A549 (cell line): ENCODE data around the gene SLC11A1. TPM values are rescaled to one million over a fixed set of nuclear protein-coding genes. Genes with fewer than 3 reads are reported as not detected.

Experiments used
- ATAC-seq, 2 experiments: fragments of 200-7000 bp in 1 of 2; fragments of >200 bp in 1 of 2; cut with Nextera tagmentation in 1 of 2; cut with Tn5 transposase in 1 of 2; 3 replicates each; pipeline versions ENCODE4 v1.8.0 to v1.9.1; 2018 to 2020; ENCODE audit warnings: mild to moderate bottlenecking in 1 of 2, moderate library complexity in 1 of 2
- CTCF ChIA-PET: fragments of 300-600 bp; sonication (Branson Sonifier 250); formaldehyde crosslinking; extraction: SDS; loops from one replicate; lab custom pipeline; 2021; ENCODE audit warnings: antibody characterized with exemption, inconsistent platforms; lab: Yijun Ruan, JAX
- POLR2A ChIA-PET: fragments of 350-600 bp; formaldehyde crosslinking; extraction: SDS; loops from one replicate; lab custom pipeline; 2021; ENCODE audit warnings: antibody characterized with exemption, inconsistent platforms; lab: Yijun Ruan, JAX
- DNase-seq, 2 experiments: peaks; one replicate each; pipeline versions ENCODE4 v3.0.0 to v3.0.0-alpha.2; 2011 to 2016; ENCODE audit warnings: low read depth in 1 of 2, low spot score in 1 of 2
- FAIRE-seq: peaks from 2 replicates; lab custom pipeline; 2011; peaks lifted over from hg19 to GRCh38; lab: Jason Lieb, UNC
- H3K27ac ChIP-seq, 2 experiments: fragments of >200 bp; sonication (Bioruptor Twin); formaldehyde crosslinking; 3 replicates each; pipeline ENCODE4 v1.5.1; 2016 to 2017
- H3K4me1 ChIP-seq: fragments of >200 bp; sonication (Bioruptor Twin); formaldehyde crosslinking; 3 replicates; pipeline ENCODE4 v1.6.1; 2016
- H3K4me2 ChIP-seq: fragments of >200 bp; sonication (Bioruptor Twin); formaldehyde crosslinking; 3 replicates; pipeline ENCODE4 v1.6.1; 2016
- H3K4me3 ChIP-seq: fragments of >200 bp; sonication (Bioruptor Twin); formaldehyde crosslinking; 3 replicates; pipeline ENCODE4 v1.5.1; 2016
- H3K9me3 ChIP-seq: fragments of >200 bp; sonication (Bioruptor Twin); formaldehyde crosslinking; 3 replicates; pipeline ENCODE4 v1.6.1; 2016
- BHLHE40 ChIP-seq: IDR thresholded peaks from 2 replicates; pipeline ENCODE4 v1.6.1; 2012; ENCODE audit warnings: low read depth, low read length, inconsistent platforms
- FOSL2 ChIP-seq, 2 experiments: fragments of 450-650 bp in 1 of 2; fragments of >200 bp in 1 of 2; sonication (Bioruptor Twin) in 1 of 2; formaldehyde crosslinking; IDR thresholded peaks; 2 replicates each; pipeline versions ENCODE4 v1.5.0 to v1.6.1; 2016 to 2020; ENCODE audit warnings: mild to moderate bottlenecking in 1 of 2, moderate library complexity in 1 of 2
- HOXB13 ChIP-seq: fragments of 250-450 bp; sonication (Bioruptor Pico); IDR thresholded peaks from 2 replicates; pipeline ENCODE4 v1.5.0; 2020; ENCODE audit warnings: low read depth, mild to moderate bottlenecking, moderate library complexity
- MAZ ChIP-seq: fragments of 150-350 bp; IDR thresholded peaks from 2 replicates; pipeline ENCODE4 v1.6.1; 2014; ENCODE audit warnings: antibody characterized with exemption, low read depth, low read length, borderline replicate concordance
- PBX3 ChIP-seq: IDR thresholded peaks from 2 replicates; pipeline ENCODE4 v1.6.1; 2012
- POLR2A ChIP-seq: IDR thresholded peaks from 2 replicates; pipeline ENCODE4 v1.6.1; 2012; ENCODE audit warnings: mild to moderate bottlenecking, low read length
- RARB ChIP-seq: fragments of 250-450 bp; sonication (Bioruptor Pico); IDR thresholded peaks from 2 replicates; pipeline ENCODE4 v1.8.0; 2021; ENCODE audit warnings: mild to moderate bottlenecking, moderate library complexity
- RCOR1 ChIP-seq: fragments of 150-350 bp; IDR thresholded peaks from 2 replicates; pipeline ENCODE4 v1.6.1; 2014; ENCODE audit warnings: antibody characterized with exemption, low read length, low read depth
- REST ChIP-seq: fragments of 200-600 bp; sonication (generic); IDR thresholded peaks from 2 replicates; pipeline ENCODE4 v1.6.1; 2016; ENCODE audit warnings: antibody characterized with exemption, mild to moderate bottlenecking, moderate library complexity
- USF2 ChIP-seq: fragments of 450-650 bp; IDR thresholded peaks from 2 replicates; pipeline ENCODE4 v1.6.1; 2014; ENCODE audit warnings: antibody characterized with exemption
- ZNF302 ChIP-seq: fragments of 250-450 bp; sonication (Bioruptor Pico); IDR thresholded peaks from 2 replicates; pipeline ENCODE4 v1.9.0; 2021; ENCODE audit warnings: inconsistent platforms, mild to moderate bottlenecking, moderate library complexity
- WGBS: methylation state at CpG from one replicate; pipeline ENCODE4 v1.1.6; 2017; ENCODE audit errors: missing lambda C conversion rate; 5-methylcytosine and 5-hydroxymethylcytosine counted together
- polyA plus RNA-seq, 4 experiments: library from polyadenylated mRNA; depleted of rRNA in 3 of 4; stranded (reverse); fragments of >200 nt; fragmentation: RNase III in 1 of 4; extraction: RNeasy Plus Mini Kit Qiagen cat#74134 plus additional on column Dnase treatment in 1 of 4; gene quantifications; 2 replicates in 3 of 4; 3 replicates in 1 of 4; pipeline ENCODE4 v1.2.3, GENCODE V29; 2011 to 2017

The SLC11A1 gene
- polyA plus RNA-seq, 2 of the 4 experiments (the other 2 are of a cell fraction), result 0.18 to 0.52 TPM

- no peak for TF ChIP-seq REST
- no peak for TF ChIP-seq MAZ
- TF ChIP-seq USF2, result no peak
- TF ChIP-seq RARB (CRISPR knock-in tag), result no peak
- TF ChIP-seq FOSL2 (IDR thresholded peaks at IDR 0.05), result no peak
- no peak for TF ChIP-seq FOSL2 (CRISPR knock-in tag; IDR thresholded peaks at IDR 0.05)
- TF ChIP-seq, all 56 proteins: peak for 0
These were observed 27.1 kb upstream of the SLC11A1 start (continued) for GRCh38 chr2:218354850-218355443.

- 59% methylated on average over 17 of the region's 17 CpGs for WGBS
- Histone ChIP-seq H3K4me1 (peaks cover 10% of the 10 kb centered on the region), H3K4me3 (no peak overlapping the region), H3K27ac (peak overlapping the region; percentile 59 to 76; a peak in 5 of 6 replicates), H3K4me2 (peak overlapping the region; percentile 59), H3K9me3 (no peaks in the 10 kb centered on the region)
- POLR2A ChIA-PET, result interaction anchor here (1.0 to 1.4 kb wide), 3 partner anchors 35 to 87 kb away, joined by 3 to 5 read pairs (median 4); partner anchors contain the start of genes AAMP and PNKD
- no peak for TF ChIP-seq POLR2A
- no peak for TF ChIP-seq RCOR1
- TF ChIP-seq HOXB13 (CRISPR knock-in tag), result no peak
- ATAC-seq (peak; percentile 27 to 49; a peak in 5 of 6 replicates), DNase-seq (peak in 1 of 2 experiments; percentile 40), FAIRE-seq (no peak)
- CTCF ChIA-PET, result interaction anchor here (0.6 to 5.1 kb wide), 36 partner anchors 8 to 490 kb away, joined by 3 to 49 read pairs (median 6); partner anchors contain the start of gene PNKD
These were observed 24.6 kb upstream of the SLC11A1 start for GRCh38 chr2:218357236-218358177.

GRCh38 chr2:218360453-218360852 lies 21.6 kb upstream of the SLC11A1 start:
- no peak for FAIRE-seq
- peaks cover 10% of the 10 kb centered on the region for H3K4me1 ChIP-seq
- no peak for ATAC-seq
- H3K27ac ChIP-seq, result no peak overlapping the region
- H3K4me2 ChIP-seq, result no peak overlapping the region
- 93% methylated on average over 4 of the region's 4 CpGs for WGBS
- CTCF ChIA-PET, result interaction anchor here (1.6 to 2.1 kb wide), 2 partner anchors 10 to 88 kb away, joined by 3 to 6 read pairs; no protein-coding TSS in a partner anchor
- TF ChIP-seq PBX3 (no peak), ZNF302 (no peak), BHLHE40 (no peak), RARB (CRISPR knock-in tag) (no peak)
- no peaks in the 10 kb centered on the region for H3K9me3 ChIP-seq
- no peak for DNase-seq
- no peak overlapping the region for H3K4me3 ChIP-seq
- POLR2A ChIA-PET, result no interaction called here
